H1 (cell line): Measurements from ENCODE around the gene VAX1.

Experiments
- ATF3 ChIP-seq: IDR thresholded peaks from 2 replicates; pipeline ENCODE4 v1.6.1; 2011; ENCODE audit warnings: low read depth, mild to moderate bottlenecking, low read length; ENCODE audit not compliant: insufficient read depth
- CREB1 ChIP-seq: IDR thresholded peaks from 2 replicates; pipeline ENCODE4 v1.6.1; 2012; ENCODE audit warnings: inconsistent platforms
- CTCF ChIP-seq, 3 experiments: IDR thresholded peaks; 1 replicate in 2 of 3; 2 replicates in 1 of 3; pipeline versions ENCODE4 v1.5.1 to v1.6.1; 2011; ENCODE audit warnings: low read length in 3 of 3, mild to moderate bottlenecking in 3 of 3, inconsistent platforms in 2 of 3, low read depth in 1 of 3, moderate library complexity in 1 of 3; ENCODE audit not compliant: insufficient read depth in 1 of 3; ENCODE audit errors: control extremely low read depth in 1 of 3
- JUND ChIP-seq: IDR thresholded peaks from 2 replicates; pipeline ENCODE4 v1.6.1; 2011; ENCODE audit warnings: mild to moderate bottlenecking, improper control_type of control experiment, low read length
- RAD21 ChIP-seq, 2 experiments: IDR thresholded peaks in 1 of 2; conservative IDR thresholded peaks in 1 of 2; 2 replicates each; pipeline ENCODE4 v1.6.1; 2011; ENCODE audit warnings: low read depth in 2 of 2, low read length in 2 of 2, improper control_type of control experiment in 1 of 2, inconsistent platforms in 1 of 2, mild to moderate bottlenecking in 1 of 2, moderate library complexity in 1 of 2
- TAF1 ChIP-seq: IDR thresholded peaks from 2 replicates; pipeline ENCODE4 v1.6.1; 2011; ENCODE audit warnings: mild to moderate bottlenecking, low read depth, low read length

GRCh38 chr10:117130346-117130745 is 7.7 kb downstream of the VAX1 start:
- TF ChIP-seq JUND (no peak), RAD21 (IDR thresholded peaks at IDR 0.05 in 1 of 2, conservative IDR thresholded peaks at IDR 0.05 in 1 of 2; ENCODE audit: low read depth in 2 of 2, low read length in 2 of 2) (no peak), CTCF (IDR thresholded peaks at IDR 0.05; ENCODE audit: control extremely low read depth in 1 of 3, insufficient read depth in 1 of 3, low read depth in 1 of 3, low read length in 3 of 3) (no peak), TAF1 (no peak), ATF3 (no peak), CREB1 (no peak)
